ENCODE results near the gene GNPDA1.
A peak's percentile ranks its signal among the peaks of the same experiment; 100 is the strongest.

The GNPDA1 gene

DNA sequence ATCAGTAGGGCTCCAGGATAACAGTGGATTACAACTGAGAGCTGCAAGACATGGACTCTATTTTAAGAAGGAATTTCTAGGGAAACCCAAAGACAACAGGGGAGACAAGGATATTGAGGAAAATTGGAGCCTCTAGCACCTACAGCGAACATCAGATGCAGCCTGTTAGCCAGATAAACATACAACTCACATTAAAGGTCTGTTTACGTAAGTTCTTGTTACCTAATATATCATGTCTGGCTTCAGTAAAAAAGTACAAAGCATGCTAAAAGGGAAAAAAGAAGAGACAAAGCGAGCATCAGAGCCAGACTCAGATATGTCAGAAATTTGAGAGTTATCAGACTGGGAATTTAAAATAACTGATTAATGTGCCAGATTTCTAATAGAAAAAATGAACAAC lies 17.2 kb downstream of the GNPDA1 start:
- no peaks in the 10 kb centered on the region for H3K27me3 ChIP-seq (ENCODE audit: low read length)
- no peaks in the 10 kb centered on the region for H4K20me1 ChIP-seq (ENCODE audit: low read depth, low read length)
- H3K9me2 ChIP-seq (replicated peaks; ENCODE audit: insufficient read depth, low read length) = no peaks in the 10 kb centered on the region
- no peaks in the 10 kb centered on the region for H3K9me3 ChIP-seq (ENCODE audit: insufficient read depth, low read length)
- H2AFZ ChIP-seq (ENCODE audit: low read depth, low read length, severe bottlenecking) = no peak overlapping the region
- TF ChIP-seq EZH2phosphoT487 (conservative IDR thresholded peaks at IDR 0.05; ENCODE audit: low read length) = no peak
- TF ChIP-seq, protein P1, sequence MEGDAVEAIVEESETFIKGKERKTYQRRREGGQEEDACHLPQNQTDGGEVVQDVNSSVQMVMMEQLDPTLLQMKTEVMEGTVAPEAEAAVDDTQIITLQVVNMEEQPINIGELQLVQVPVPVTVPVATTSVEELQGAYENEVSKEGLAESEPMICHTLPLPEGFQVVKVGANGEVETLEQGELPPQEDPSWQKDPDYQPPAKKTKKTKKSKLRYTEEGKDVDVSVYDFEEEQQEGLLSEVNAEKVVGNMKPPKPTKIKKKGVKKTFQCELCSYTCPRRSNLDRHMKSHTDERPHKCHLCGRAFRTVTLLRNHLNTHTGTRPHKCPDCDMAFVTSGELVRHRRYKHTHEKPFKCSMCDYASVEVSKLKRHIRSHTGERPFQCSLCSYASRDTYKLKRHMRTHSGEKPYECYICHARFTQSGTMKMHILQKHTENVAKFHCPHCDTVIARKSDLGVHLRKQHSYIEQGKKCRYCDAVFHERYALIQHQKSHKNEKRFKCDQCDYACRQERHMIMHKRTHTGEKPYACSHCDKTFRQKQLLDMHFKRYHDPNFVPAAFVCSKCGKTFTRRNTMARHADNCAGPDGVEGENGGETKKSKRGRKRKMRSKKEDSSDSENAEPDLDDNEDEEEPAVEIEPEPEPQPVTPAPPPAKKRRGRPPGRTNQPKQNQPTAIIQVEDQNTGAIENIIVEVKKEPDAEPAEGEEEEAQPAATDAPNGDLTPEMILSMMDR (IDR thresholded peaks at IDR 0.05; ENCODE audit: insufficient read depth, low read length, poor library complexity, severe bottlenecking) = no peak
- no peak overlapping the region for H3K27ac ChIP-seq (ENCODE audit: low read depth, low read length)
- no peak overlapping the region for H3K4me3 ChIP-seq (ENCODE audit: insufficient read depth, low read length, poor library complexity, severe bottlenecking)
- no peaks in the 10 kb centered on the region for H3K36me3 ChIP-seq (ENCODE audit: low read length)
- no peak overlapping the region for H3K4me2 ChIP-seq (ENCODE audit: low read depth, low read length, poor library complexity, severe bottlenecking)
- no peaks in the 10 kb centered on the region for H3F3A ChIP-seq (ENCODE audit: insufficient read depth)
- no peaks in the 10 kb centered on the region for H3K79me2 ChIP-seq (ENCODE audit: insufficient read depth, low read length)
- no peak overlapping the region for H3K9ac ChIP-seq (ENCODE audit: low read length)

DNA sequence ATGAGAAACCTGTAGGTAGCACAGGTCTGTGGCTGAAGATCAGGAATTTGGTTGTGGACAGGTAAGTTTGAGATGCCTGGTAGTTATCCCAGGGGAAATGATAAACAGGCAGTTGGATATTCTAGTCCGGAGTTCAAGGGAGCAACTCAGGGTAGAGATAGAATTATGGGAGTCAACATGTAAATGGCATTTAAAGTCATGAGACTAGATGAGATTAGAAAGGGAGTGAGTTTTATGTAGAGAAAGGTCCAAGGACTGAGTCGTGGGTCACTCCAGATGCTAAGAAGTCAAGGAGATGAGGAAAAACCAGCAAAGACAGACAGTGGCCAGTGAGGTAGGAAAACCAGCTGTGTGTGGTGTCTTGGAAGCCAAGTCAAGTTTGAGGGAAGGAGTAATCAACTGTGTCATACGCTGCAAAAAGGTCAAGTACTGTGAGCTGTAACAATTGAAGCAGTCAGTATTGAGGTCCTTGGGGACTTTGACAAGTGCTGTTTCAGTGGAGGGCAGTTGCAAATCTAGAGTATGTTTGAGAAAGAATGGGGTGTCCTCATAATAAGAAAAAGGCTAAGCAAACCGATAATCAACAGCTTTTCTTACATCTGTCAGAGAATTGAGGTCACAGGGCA lies 18.2 kb downstream of the GNPDA1 start:
- Histone ChIP-seq H3K27ac (ENCODE audit: low read depth, low read length) (no peak overlapping the region), H3F3A (ENCODE audit: insufficient read depth) (no peaks in the 10 kb centered on the region), H3K79me2 (ENCODE audit: insufficient read depth, low read length) (no peaks in the 10 kb centered on the region), H3K4me2 (ENCODE audit: low read depth, low read length, poor library complexity, severe bottlenecking) (no peak overlapping the region), H3K9me3 (ENCODE audit: insufficient read depth, low read length) (no peaks in the 10 kb centered on the region), H3K9ac (ENCODE audit: low read length) (no peak overlapping the region), H3K36me3 (ENCODE audit: low read length) (no peaks in the 10 kb centered on the region), H2AFZ (ENCODE audit: low read depth, low read length, severe bottlenecking) (no peak overlapping the region), H4K20me1 (ENCODE audit: low read depth, low read length) (no peaks in the 10 kb centered on the region), H3K27me3 (ENCODE audit: low read length) (no peaks in the 10 kb centered on the region), H3K4me3 (ENCODE audit: insufficient read depth, low read length, poor library complexity, severe bottlenecking) (no peak overlapping the region), H3K9me2 (replicated peaks; ENCODE audit: insufficient read depth, low read length) (no peaks in the 10 kb centered on the region)
- no peak for TF ChIP-seq EZH2phosphoT487 (conservative IDR thresholded peaks at IDR 0.05; ENCODE audit: low read length)
- TF ChIP-seq, protein P1 (IDR thresholded peaks at IDR 0.05; ENCODE audit: insufficient read depth, low read length, poor library complexity, severe bottlenecking) = no peak

DNA sequence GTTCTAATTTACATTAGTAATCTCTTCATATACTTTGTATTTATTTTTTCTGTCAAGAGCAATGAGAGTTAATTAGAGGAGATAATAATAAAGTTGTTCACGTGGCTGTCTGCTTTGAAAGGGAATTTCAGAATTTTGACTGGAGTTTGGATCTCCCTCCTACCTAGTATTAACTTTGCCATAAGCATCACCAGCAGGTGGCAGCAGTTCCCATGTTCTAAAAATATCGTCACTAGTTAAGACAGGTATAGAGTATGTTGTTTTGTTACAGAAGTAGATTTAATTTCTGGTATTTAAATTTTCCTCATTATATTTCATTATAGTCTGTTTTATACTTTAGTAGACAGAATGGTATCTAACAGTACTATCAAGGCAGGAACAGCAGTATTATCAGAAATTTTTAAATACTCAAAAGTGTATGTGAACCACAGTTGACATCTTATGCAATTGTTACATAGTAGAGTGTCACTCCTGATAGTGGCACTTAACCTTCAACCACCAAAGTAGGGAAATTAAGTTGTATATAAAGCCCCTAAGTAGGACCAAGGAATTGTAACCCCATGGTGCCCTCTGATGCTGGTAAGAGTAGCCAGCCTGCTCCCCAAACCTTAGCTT lies 20.4 kb downstream of the GNPDA1 start:
- peaks cover 4% of the 10 kb centered on the region; the same call in 1 of the 2 replicates for H3K36me3 ChIP-seq (ENCODE audit: low read length)
- no peak for TF ChIP-seq EZH2phosphoT487 (conservative IDR thresholded peaks at IDR 0.05; ENCODE audit: low read length)
- TF ChIP-seq, protein P1 (IDR thresholded peaks at IDR 0.05; ENCODE audit: insufficient read depth, low read length, poor library complexity, severe bottlenecking) = peak; percentile 79

More for the DNA sequence above, 20.4 kb downstream of the GNPDA1 start:
- Histone ChIP-seq H4K20me1 (ENCODE audit: low read depth, low read length) (no peaks in the 10 kb centered on the region), H3K27me3 (ENCODE audit: low read length) (no peaks in the 10 kb centered on the region), H3F3A (ENCODE audit: insufficient read depth) (no peaks in the 10 kb centered on the region), H3K79me2 (ENCODE audit: insufficient read depth, low read length) (no peaks in the 10 kb centered on the region), H3K4me3 (ENCODE audit: insufficient read depth, low read length, poor library complexity, severe bottlenecking) (no peak overlapping the region), H3K9ac (ENCODE audit: low read length) (no peak overlapping the region), H2AFZ (ENCODE audit: low read depth, low read length, severe bottlenecking) (no peak overlapping the region), H3K27ac (ENCODE audit: low read depth, low read length) (no peak overlapping the region), H3K4me2 (ENCODE audit: low read depth, low read length, poor library complexity, severe bottlenecking) (no peak overlapping the region), H3K9me3 (ENCODE audit: insufficient read depth, low read length) (no peaks in the 10 kb centered on the region), H3K9me2 (replicated peaks; ENCODE audit: insufficient read depth, low read length) (no peaks in the 10 kb centered on the region)
